8988T (cell line): Measurements from ENCODE around the gene CST8.

Source experiments
- DNase-seq: peaks from one replicate; pipeline ENCODE4 v3.0.0; 2011

The CST8 gene

DNA sequence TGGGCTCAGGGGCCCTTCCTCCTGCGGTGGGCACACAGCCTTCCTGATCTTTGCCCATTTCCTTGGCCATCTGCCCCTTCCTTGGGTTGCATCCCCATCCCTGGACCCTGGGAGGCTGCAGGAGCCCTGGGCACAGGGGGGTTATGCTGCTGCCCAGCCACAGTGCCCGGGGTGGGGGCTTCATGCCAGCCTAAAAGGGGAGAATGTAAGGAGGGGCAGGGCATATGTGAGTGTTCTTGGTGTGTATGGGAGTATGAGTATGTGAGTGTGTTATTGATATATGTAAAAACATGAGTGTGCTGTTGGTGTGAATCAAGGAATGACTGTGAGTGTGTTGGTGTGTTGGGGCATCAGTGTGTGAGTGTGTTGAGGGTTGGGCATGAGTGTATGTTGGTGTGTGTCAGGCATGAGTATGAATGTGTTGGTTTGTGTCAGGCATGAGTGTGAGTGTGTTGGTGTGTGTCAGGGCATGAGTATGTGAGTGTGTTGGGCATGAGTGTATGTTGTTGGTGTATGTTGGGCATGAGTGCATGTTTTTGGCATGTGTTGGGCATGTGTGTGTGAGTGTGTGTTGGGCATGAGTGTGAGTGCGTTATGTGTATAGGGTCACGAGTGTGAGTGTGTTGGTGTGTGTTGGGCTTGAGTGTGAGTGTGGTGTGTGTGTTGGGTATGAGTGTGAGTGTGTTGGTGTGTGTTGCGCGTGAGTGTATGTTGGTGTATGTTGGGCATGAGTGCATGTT is 14.7 kb upstream of the CST8 start:
- no peak for DNase-seq

GRCh38 chr20:23477223-23477622 is 13.7 kb upstream of the CST8 start:
- no peak for DNase-seq

GRCh38 chr20:23479043-23479442 is 11.9 kb upstream of the CST8 start:
- DNase-seq: no peak

- no peak for DNase-seq
These were observed 8.8 kb upstream of the CST8 start for GRCh38 chr20:23482138-23482537.

- no peak for DNase-seq
These were observed 6.8 kb upstream of the CST8 start for GRCh38 chr20:23484081-23484480.

- no peak for DNase-seq
These were observed 2.4 kb upstream of the CST8 start for GRCh38 chr20:23488470-23488869.

- no peak for DNase-seq
These were observed 1.9 kb upstream of the CST8 start for GRCh38 chr20:23488996-23489395.

DNA sequence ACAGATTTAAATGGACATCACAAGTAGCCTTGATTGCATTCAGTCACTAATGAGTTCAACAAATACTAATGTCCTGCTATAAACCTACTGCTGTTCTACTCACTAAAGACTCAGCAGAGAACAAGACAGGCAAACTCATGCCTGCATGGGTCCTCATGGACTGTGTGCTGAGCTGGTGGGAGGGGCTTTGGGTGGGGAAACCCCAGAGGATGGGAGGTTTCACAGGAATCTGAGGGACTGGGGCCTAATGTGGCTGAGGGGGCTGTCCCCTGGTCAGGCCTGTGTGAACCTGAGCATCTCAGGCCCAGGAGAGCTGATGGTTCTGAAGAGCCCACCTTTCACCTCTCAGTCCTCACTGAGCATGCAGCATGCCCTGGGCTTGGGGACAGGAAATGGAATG is 1.4 kb downstream of the CST8 start:
- DNase-seq: no peak

- DNase-seq: no peak
These were observed 2.4 kb downstream of the CST8 start for GRCh38 chr20:23493172-23493772.

DNA sequence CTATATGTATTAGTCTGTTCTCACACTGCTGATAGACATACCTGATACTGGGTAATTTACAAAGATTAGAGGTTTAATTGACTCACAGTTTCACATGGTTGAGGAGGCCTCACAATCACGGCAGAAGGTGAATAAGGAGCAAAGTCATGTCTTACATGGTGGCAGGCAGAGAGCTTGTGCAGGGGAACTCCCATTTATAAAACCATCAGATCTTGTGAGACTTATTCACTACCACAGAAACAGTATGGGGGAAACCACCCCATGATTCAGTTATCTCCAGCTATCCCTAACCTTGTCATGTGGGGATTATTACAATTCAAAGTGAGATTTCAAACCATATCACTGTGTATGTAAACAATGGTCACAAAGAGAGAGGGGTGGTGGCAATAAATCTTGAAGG is 6.6 kb downstream of the CST8 start:
- DNase-seq: no peak

GRCh38 chr20:23501926-23502325 is 11.0 kb downstream of the CST8 start:
- DNase-seq: no peak

- DNase-seq: no peak
These were observed 12.7 kb downstream of the CST8 start for GRCh38 chr20:23503649-23504048.

- no peak for DNase-seq
These were observed 16.4 kb downstream of the CST8 start for GRCh38 chr20:23507346-23507745.

GRCh38 chr20:23508449-23509229 is 17.7 kb downstream of the CST8 start:
- DNase-seq: no peak

- DNase-seq: no peak
These were observed 18.5 kb downstream of the CST8 start for GRCh38 chr20:23509247-23509913.

DNA sequence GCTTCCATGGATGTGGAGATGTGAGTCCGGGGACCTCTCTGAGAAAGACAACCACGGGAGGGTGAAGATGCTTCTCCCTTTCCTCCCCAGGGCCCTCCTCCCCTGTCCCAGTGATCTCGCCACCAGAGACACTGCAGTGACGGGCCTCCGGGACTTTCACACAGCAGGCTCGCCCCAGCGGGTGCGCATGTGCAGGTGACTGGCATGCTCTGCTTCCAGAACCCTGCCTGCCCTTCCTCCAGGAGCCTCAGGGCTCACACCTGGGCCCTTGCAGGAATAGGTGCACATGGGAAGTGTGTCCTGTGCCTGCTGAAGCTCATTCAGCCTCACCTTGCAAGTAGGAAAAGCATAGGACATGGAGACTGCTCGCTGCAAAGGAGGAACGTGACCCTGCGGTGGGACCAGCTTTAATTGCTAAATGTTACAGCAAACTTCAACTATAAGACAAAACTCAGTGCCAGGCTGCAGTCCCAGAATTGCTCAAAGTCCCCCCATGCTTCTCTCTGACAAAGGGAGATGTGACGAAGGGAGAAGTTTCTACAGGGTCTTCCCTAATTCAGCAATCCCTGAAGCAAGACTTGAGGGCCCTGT is 19.2 kb downstream of the CST8 start:
- DNase-seq: no peak

DNA sequence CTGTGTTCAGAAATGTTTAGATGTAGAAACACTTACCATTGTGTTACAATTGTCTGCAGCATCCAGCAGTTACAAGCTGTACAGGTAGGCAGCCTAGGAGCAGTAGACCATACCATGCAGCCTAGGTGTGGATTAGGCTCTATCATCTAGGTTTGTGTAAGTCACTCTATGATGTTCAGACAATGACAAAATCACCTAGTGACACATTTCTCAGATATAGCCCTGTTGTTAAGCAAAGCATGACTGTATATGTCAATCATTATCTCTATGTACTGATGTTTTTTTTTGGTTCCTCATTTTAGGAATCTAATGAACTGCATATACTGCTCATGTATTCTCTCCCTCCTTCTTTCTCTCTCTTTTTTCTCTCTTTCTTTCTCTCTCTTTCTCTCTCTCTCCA is 22.2 kb downstream of the CST8 start:
- no peak for DNase-seq

- DNase-seq: no peak
These were observed 23.9 kb downstream of the CST8 start for GRCh38 chr20:23514848-23515247.

DNA sequence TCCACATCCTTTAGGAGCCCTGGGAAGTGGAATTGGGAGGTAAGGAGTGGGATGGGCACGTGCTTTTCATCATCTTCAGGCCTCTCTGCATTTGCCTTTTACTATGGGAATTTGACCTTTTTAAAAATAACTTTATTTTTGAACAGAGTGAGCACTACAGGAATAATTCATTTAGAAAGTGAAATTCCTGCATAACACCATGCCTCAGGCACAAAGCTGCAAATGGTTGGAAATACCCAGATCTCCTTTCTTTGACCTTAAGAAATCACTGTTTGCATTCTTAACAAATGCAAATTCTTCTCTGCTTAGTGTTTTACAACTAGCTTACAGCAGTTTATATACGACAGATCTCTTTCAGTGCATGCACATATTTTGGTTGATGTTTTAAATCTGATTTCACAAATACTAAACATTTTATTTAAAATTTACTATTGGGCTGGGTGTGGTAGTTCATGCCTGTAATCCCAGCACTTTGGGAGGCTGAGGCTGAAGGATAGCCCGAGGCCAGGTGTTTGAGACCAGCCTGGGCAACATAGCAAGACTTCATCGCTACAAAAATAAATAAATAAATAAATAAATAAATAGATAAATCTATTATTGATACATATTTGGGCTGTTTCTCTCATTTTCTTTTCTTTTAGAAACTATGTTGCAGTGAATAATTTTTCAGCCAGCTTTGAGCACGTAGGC is 24.5 kb downstream of the CST8 start:
- DNase-seq: no peak

DNA sequence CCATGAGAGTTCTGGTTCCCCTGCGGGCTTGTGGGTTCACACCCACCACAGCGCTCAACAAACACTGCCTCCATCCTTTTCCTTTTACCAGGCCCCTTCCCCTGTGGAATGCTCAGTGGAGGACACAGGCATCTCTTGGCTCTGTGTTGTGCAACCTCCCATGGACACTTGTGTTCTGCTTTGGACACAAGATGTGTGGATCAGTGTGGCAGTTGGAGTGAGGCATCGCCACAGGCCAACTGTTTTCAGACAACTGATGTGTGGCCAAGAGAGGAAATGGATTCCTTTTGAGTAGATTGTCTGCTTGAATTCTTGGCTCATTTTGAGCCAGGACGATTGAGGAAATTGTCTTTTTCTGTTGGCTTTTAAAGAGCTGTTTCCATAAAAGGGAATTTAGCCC is 26.8 kb downstream of the CST8 start:
- DNase-seq: no peak

DNA sequence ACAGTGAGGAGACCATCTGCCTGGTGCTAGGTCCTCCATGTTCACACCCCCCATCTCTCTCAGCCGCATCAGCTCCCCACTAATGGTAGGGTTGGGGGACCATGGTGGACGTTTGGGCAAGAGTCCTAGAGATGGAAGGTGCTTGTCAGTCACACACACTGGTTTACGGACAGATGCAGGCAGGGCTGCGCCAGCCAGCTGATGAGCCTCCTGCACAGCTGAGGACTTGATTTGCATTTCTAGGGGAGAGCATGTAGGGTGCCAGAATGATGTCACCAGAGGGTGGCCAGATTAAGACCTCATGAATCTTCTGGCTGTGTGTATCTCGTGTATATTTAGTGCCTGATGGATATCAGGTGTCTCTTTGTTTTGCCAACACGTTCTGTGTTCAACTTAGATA is 28.6 kb downstream of the CST8 start:
- no peak for DNase-seq

GRCh38 chr20:23520185-23520584 is 29.3 kb downstream of the CST8 start:
- DNase-seq: no peak

DNA sequence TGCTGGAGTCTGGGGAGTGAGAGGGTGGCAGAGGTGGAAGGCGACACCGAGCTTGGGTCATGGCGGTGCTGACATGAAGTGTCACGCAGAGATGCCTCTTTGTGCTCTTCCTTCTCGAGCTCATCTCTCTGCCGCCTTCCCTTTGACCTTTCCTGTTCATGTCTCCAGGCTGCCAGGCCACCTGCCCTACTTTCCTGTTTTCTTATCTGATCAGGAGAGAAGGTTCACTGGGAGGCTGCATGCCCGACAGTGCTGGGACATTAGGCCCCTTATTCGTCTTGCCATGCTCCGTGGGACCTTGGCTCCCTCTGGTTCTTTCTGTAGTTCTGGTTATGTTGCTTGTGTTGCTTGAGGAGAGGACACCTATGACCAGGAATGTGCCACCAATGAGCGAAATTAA is 33.2 kb downstream of the CST8 start:
- DNase-seq: no peak
